ENCODE measurements around the gene ZNF219. TPM values are rescaled to one million over a fixed set of nuclear protein-coding genes. Genes with fewer than 3 reads are reported as not detected.

Gene ZNF219
- total and polyA plus RNA-seq, 2 of the 13 experiments (the other 11 are each of a cell fraction or from before 2014, with no cell fraction given), result 34.5 to 36.6 TPM

DNA sequence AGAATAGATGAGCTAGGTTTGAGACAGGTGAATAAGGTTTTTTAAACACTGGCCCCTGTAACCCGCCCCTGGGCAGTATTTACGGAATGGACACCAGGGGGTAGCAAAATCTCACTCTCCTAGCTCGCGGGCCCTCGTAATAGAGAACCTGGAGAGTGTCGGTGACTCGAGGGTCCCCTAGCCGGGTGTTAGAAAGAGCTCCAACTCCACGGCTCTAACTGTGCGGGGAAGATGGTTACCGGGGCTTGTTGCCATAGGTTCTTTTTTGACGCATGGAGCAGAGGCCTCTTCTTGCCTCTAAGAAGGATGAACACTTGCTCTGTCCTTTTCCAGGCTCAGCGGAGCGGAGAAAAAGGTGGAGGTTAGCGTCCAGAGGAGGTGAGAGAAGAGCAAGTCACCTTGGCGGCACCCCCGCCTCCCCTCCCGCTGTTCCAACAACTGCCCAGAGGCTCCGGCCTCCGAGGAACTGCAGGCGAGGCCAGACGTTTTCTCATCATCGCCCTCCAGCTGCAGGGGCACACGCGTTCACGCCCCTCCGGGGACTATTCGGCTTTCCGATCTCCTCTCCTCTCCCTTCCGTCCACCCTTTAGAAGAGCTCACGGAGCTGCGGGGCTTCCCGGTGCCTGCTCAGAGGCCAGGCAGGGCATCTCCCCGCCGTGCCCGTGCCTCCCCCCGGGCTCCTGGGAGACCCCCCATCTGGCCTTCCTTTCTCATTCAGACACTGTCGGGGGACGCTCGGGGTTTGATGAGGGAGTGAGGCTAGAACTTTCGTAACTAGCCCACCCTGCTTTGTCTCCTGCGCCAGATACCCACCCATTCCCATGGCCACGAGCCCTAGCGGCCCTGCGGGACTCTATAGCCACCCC is 29.7 kb downstream of the ZNF219 start (continued):
- TF ChIP-seq, protein P1, sequence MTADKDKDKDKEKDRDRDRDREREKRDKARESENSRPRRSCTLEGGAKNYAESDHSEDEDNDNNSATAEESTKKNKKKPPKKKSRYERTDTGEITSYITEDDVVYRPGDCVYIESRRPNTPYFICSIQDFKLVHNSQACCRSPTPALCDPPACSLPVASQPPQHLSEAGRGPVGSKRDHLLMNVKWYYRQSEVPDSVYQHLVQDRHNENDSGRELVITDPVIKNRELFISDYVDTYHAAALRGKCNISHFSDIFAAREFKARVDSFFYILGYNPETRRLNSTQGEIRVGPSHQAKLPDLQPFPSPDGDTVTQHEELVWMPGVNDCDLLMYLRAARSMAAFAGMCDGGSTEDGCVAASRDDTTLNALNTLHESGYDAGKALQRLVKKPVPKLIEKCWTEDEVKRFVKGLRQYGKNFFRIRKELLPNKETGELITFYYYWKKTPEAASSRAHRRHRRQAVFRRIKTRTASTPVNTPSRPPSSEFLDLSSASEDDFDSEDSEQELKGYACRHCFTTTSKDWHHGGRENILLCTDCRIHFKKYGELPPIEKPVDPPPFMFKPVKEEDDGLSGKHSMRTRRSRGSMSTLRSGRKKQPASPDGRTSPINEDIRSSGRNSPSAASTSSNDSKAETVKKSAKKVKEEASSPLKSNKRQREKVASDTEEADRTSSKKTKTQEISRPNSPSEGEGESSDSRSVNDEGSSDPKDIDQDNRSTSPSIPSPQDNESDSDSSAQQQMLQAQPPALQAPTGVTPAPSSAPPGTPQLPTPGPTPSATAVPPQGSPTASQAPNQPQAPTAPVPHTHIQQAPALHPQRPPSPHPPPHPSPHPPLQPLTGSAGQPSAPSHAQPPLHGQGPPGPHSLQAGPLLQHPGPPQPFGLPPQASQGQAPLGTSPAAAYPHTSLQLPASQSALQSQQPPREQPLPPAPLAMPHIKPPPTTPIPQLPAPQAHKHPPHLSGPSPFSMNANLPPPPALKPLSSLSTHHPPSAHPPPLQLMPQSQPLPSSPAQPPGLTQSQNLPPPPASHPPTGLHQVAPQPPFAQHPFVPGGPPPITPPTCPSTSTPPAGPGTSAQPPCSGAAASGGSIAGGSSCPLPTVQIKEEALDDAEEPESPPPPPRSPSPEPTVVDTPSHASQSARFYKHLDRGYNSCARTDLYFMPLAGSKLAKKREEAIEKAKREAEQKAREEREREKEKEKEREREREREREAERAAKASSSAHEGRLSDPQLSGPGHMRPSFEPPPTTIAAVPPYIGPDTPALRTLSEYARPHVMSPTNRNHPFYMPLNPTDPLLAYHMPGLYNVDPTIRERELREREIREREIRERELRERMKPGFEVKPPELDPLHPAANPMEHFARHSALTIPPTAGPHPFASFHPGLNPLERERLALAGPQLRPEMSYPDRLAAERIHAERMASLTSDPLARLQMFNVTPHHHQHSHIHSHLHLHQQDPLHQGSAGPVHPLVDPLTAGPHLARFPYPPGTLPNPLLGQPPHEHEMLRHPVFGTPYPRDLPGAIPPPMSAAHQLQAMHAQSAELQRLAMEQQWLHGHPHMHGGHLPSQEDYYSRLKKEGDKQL (CRISPR knock-in tag; IDR thresholded peaks at IDR 0.05; ENCODE audit: low read depth), result no peak
- TF ChIP-seq BCL6 (CRISPR knock-in tag; IDR thresholded peaks at IDR 0.05), result peak; percentile 24; the same call in 1 of the 2 replicates
- TF ChIP-seq SKI (IDR thresholded peaks at IDR 0.05; ENCODE audit: partially characterized antibody), result peak; percentile 14
- peak; percentile 24 for TF ChIP-seq AGO2 (optimal IDR thresholded peaks at IDR 0.05; ENCODE audit: low read depth, low read length)
- TF ChIP-seq ZNF468 (CRISPR knock-in tag; IDR thresholded peaks at IDR 0.05), result no peak
- TF ChIP-seq MZF1 (CRISPR knock-in tag; IDR thresholded peaks at IDR 0.05; ENCODE audit: borderline replicate concordance), result no peak
- no peak for TF ChIP-seq ZNF460 (CRISPR knock-in tag; IDR thresholded peaks at IDR 0.05; ENCODE audit: borderline replicate concordance)
- TF ChIP-seq SMAD3 (CRISPR knock-in tag; IDR thresholded peaks at IDR 0.05), result no peak
- no peak for TF ChIP-seq PHB2 (IDR thresholded peaks at IDR 0.05; ENCODE audit: partially characterized antibody)
- TF ChIP-seq ZSCAN30 (CRISPR knock-in tag; IDR thresholded peaks at IDR 0.05), result no peak
- peak; percentile 21; the same call in 1 of the 2 replicates for TF ChIP-seq MYC (CRISPR knock-in tag; IDR thresholded peaks at IDR 0.05; ENCODE audit: borderline replicate concordance)
- TF ChIP-seq FIP1L1 (IDR thresholded peaks at IDR 0.05; ENCODE audit: borderline replicate concordance, insufficient read depth, low read depth, low read length), result no peak
- TF ChIP-seq SNRNP70 (IDR thresholded peaks at IDR 0.05; ENCODE audit: low read depth, low read length), result no peak
- TF ChIP-seq JDP2 (CRISPR knock-in tag; IDR thresholded peaks at IDR 0.05; ENCODE audit: borderline replicate concordance), result no peak
- TF ChIP-seq ZNF383 (CRISPR knock-in tag; IDR thresholded peaks at IDR 0.05; ENCODE audit: borderline replicate concordance), result no peak
- no peak for TF ChIP-seq YY1 (IDR thresholded peaks at IDR 0.05; ENCODE audit: insufficient read depth, insufficient replicate concordance, low read depth, low read length)
- no peak for TF ChIP-seq RBAK (CRISPR knock-in tag; IDR thresholded peaks at IDR 0.05)
- TF ChIP-seq NFRKB (IDR thresholded peaks at IDR 0.05), result no peak
- TF ChIP-seq ZNF138 (CRISPR knock-in tag; IDR thresholded peaks at IDR 0.05; ENCODE audit: low read depth), result no peak
- no peak for TF ChIP-seq ZNF160 (CRISPR knock-in tag; IDR thresholded peaks at IDR 0.05)
- TF ChIP-seq RNF2 (conservative IDR thresholded peaks at IDR 0.05; ENCODE audit: low read depth), result no peak
- TF ChIP-seq NR2F1 (CRISPR knock-in tag; IDR thresholded peaks at IDR 0.05), result no peak
- TF ChIP-seq ZNF879 (CRISPR knock-in tag; IDR thresholded peaks at IDR 0.05), result no peak
- no peak for TF ChIP-seq ZNF253 (CRISPR knock-in tag; IDR thresholded peaks at IDR 0.05; ENCODE audit: borderline replicate concordance)
- TF ChIP-seq LCORL (IDR thresholded peaks at IDR 0.05), result no peak
- no peak; the same call in 1 of the 2 replicates for TF ChIP-seq LCORL (CRISPR knock-in tag; IDR thresholded peaks at IDR 0.05)
- TF ChIP-seq KDM3A (CRISPR knock-in tag; IDR thresholded peaks at IDR 0.05; ENCODE audit: low read depth), result no peak

Data from HepG2 (cell line).